Endodermal cell (in vitro differentiated cells): ENCODE measurements around the gene ORMDL2. TPM values are rescaled to one million over a fixed set of nuclear protein-coding genes. Genes with fewer than 3 reads are reported as not detected.

Experiments
- DNase-seq: peaks from one replicate; pipeline ENCODE4 v3.0.0-alpha.2; 2017
- H3K27ac ChIP-seq: 2 replicates; pipeline ENCODE4 v1.5.1; 2013; ENCODE audit warnings: mild to moderate bottlenecking, low read depth, low read length, moderate library complexity
- H3K27me3 ChIP-seq: 2 replicates; pipeline ENCODE4 v1.6.1; 2013; ENCODE audit warnings: mild to moderate bottlenecking, low read length, moderate library complexity; ENCODE audit not compliant: insufficient read depth, control insufficient read depth, poor library complexity, severe bottlenecking
- H3K36me3 ChIP-seq: 2 replicates; pipeline ENCODE4 v1.7.0; 2013; ENCODE audit warnings: mild to moderate bottlenecking, low read length, moderate library complexity; ENCODE audit not compliant: control insufficient read depth, insufficient read depth
- H3K4me1 ChIP-seq: one replicate; pipeline ENCODE4 v1.7.0; 2013; ENCODE audit warnings: low read length; ENCODE audit not compliant: control insufficient read depth, insufficient read depth
- H3K4me3 ChIP-seq: 2 replicates; pipeline ENCODE4 v1.5.1; 2013; ENCODE audit warnings: mild to moderate bottlenecking, low read length, moderate library complexity
- H3K9ac ChIP-seq: 2 replicates; pipeline ENCODE4 v1.6.1; 2013; ENCODE audit warnings: mild to moderate bottlenecking, low read length, moderate library complexity; ENCODE audit not compliant: poor library complexity, severe bottlenecking; ENCODE audit errors: extremely low read depth
- H3K9me3 ChIP-seq: 2 replicates; pipeline ENCODE4 v1.6.1; 2013; ENCODE audit warnings: mild to moderate bottlenecking, low read length, moderate library complexity; ENCODE audit not compliant: control insufficient read depth
- H3K27ac Mint-ChIP-seq: 2 replicates; pipeline ENCODE4 v1.8.0; 2020; ENCODE audit warnings: mixed read lengths
- H3K27me3 Mint-ChIP-seq: 2 replicates; pipeline ENCODE4 v1.8.0; 2021; ENCODE audit warnings: mild to moderate bottlenecking, mixed read lengths; ENCODE audit not compliant: insufficient read depth
- H3K36me3 Mint-ChIP-seq: 2 replicates; pipeline ENCODE4 v1.8.0; 2020; ENCODE audit warnings: low read depth, mixed read lengths
- H3K4me1 Mint-ChIP-seq: 2 replicates; pipeline ENCODE4 v1.8.0; 2020; ENCODE audit warnings: mixed read lengths
- H3K4me3 Mint-ChIP-seq: 2 replicates; pipeline ENCODE4 v1.8.0; 2020; ENCODE audit warnings: mild to moderate bottlenecking, moderate library complexity, mixed read lengths
- H3K9me3 Mint-ChIP-seq: 2 replicates; pipeline ENCODE4 v1.8.0; 2020; ENCODE audit warnings: mild to moderate bottlenecking, mixed read lengths
- WGBS, 2 experiments: methylation state at CpG; one replicate each; pipeline versions ENCODE4 v1.1.5 to v1.1.7; 2013; ENCODE audit warnings: missing lambda C conversion rate in 2 of 2, mixed read lengths in 1 of 2; ENCODE audit not compliant: insufficient coverage in 1 of 2, insufficient read length in 1 of 2; 5-methylcytosine and 5-hydroxymethylcytosine counted together
- total RNA-seq, 2 donors: library from RNA; stranded (reverse); fragmentation: NEBNext Ultra II Directional in 1 of 2; extraction: Animal tissue kit (Norgen Biotek cat#: 25700) in 1 of 2; gene quantifications; 2 replicates in 1 of 2; 3 replicates in 1 of 2; pipeline ENCODE4 v1.2.1, GENCODE V29; 2021
- TF ChIP-seq, protein P1 (sequence below): fragments of 200-600 bp; sonication (generic); conservative IDR thresholded peaks from 2 replicates; pipeline ENCODE4 v1.5.0; 2021; ENCODE audit warnings: antibody characterized with exemption, mild to moderate bottlenecking

ORMDL2 gene
- total RNA-seq, 2 donors from 2014 or later: 43.7 to 57.1 TPM

DNA sequence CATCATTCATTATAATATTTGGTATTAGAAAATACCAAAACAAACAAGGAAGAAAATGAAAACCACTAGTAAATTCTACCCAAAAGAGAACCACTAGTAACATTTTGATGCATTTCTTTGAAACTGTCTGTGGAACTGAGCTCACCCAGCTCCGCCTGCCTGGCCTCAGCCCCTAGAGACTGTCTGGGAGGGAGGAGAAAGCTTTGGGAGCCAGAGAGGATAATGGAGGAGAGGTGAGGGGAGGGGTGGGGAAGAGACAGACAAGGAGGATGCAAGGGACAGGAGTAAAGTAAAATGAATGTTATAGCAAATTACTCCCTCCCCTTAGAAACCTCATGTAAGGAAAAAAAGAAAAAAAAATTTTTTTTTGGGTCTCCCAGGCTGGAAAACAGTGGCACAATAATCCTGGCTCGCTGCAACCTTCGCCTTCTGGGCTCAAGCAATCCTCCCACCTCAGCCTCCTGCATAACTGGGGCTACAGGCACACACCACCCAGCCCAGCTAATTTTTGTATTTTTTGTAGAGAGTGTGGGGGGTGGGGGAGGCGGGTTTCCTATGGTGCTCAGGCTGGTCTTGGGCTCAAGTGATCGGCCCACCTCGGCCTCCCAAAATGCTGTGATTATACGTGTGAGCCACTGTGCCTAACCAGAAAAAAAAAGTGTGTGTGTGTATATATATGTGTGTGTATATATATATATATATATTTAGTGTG, 28.1 kb downstream of the ORMDL2 start:
- peaks cover 18% of the 10 kb centered on the region for H3K4me1 Mint-ChIP-seq
- no peak overlapping the region for H3K4me3 ChIP-seq
- H3K9ac ChIP-seq: no peak overlapping the region
- H3K4me1 ChIP-seq: peaks cover 14% of the 10 kb centered on the region
- H3K27ac ChIP-seq: no peak overlapping the region
- no peak overlapping the region for H3K4me3 Mint-ChIP-seq
- no peaks in the 10 kb centered on the region for H3K9me3 Mint-ChIP-seq
- no peaks in the 10 kb centered on the region for H3K36me3 Mint-ChIP-seq
- DNase-seq: no peak
- TF ChIP-seq, protein P1, sequence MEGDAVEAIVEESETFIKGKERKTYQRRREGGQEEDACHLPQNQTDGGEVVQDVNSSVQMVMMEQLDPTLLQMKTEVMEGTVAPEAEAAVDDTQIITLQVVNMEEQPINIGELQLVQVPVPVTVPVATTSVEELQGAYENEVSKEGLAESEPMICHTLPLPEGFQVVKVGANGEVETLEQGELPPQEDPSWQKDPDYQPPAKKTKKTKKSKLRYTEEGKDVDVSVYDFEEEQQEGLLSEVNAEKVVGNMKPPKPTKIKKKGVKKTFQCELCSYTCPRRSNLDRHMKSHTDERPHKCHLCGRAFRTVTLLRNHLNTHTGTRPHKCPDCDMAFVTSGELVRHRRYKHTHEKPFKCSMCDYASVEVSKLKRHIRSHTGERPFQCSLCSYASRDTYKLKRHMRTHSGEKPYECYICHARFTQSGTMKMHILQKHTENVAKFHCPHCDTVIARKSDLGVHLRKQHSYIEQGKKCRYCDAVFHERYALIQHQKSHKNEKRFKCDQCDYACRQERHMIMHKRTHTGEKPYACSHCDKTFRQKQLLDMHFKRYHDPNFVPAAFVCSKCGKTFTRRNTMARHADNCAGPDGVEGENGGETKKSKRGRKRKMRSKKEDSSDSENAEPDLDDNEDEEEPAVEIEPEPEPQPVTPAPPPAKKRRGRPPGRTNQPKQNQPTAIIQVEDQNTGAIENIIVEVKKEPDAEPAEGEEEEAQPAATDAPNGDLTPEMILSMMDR: no peak
- WGBS, 2 experiments: 93% methylated on average over 3 to 7 of the region's 7 CpGs
- H3K9me3 ChIP-seq: no peaks in the 10 kb centered on the region
- H3K27me3 Mint-ChIP-seq: peaks cover 4% of the 10 kb centered on the region
- no peaks in the 10 kb centered on the region for H3K36me3 ChIP-seq
- no peak overlapping the region for H3K27ac Mint-ChIP-seq
- no peaks in the 10 kb centered on the region for H3K27me3 ChIP-seq

DNA sequence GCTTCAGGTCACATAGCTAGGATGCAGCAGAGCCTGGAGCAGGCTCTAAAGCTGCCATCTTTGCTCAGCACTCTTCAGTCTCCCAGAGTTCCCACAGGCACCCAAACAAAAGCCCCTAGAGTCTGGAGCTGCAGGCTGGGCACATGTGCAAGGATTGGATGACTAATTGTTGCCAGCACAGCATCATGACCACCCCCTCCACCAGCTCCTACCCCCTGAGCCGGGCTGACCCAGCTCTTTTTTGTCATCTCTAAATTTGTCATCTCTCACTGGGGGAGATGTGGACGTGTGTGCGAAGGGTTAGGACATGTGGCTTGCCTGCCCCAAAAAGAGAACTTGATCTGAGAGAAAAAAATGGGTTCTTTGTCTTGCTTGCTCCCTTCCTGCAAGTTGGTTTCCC, 29.2 kb downstream of the ORMDL2 start:
- DNase-seq: no peak
- no peaks in the 10 kb centered on the region for H3K36me3 ChIP-seq
- TF ChIP-seq, protein P1: no peak
- H3K27ac Mint-ChIP-seq: no peak overlapping the region
- no peaks in the 10 kb centered on the region for H3K9me3 ChIP-seq
- WGBS, 2 experiments: 87% methylated on average over 3 of the region's 3 CpGs; no CpG with 5 or more reads in 1 of the 2 experiments
- no peak overlapping the region for H3K4me3 ChIP-seq
- no peaks in the 10 kb centered on the region for H3K9me3 Mint-ChIP-seq
- H3K9ac ChIP-seq: no peak overlapping the region
- peaks cover 14% of the 10 kb centered on the region for H3K4me1 ChIP-seq
- H3K27me3 ChIP-seq: no peaks in the 10 kb centered on the region
- H3K4me1 Mint-ChIP-seq: peaks cover 19% of the 10 kb centered on the region
- H3K4me3 Mint-ChIP-seq: no peak overlapping the region
- no peaks in the 10 kb centered on the region for H3K36me3 Mint-ChIP-seq
- H3K27ac ChIP-seq: no peak overlapping the region
- H3K27me3 Mint-ChIP-seq: peaks cover 6% of the 10 kb centered on the region

DNA sequence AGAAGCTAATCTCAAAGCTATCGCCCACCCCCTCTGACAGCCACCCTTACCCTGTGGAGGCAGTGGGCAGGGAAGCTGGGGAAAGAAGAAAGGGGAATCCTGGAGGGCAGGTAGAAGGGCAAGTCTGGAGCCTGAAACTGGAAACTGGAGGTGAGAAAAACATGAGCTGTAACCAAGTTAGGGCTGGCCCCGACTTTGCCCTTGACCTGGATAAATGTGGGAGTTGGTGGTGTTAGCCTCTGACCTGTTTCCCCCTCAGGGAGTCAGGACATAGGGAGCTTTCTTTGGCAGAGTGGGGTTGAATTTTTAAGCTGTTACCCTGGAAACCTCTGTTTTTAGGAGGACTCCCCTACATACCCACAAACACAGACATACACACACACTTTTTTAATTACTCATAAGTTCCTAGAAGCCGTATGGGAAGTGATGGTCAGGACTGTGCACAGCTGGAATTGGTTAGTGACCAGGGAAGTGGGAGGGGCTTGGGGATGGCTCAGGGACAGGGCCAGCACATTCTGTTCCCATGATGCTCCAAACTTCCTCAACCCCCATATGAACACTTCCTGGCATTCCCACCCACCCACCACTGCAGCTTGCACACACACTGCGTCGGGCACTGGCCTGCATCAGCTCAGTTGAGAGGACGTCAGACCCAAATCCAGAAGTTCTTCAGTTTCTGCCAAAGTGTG, 29.9 kb downstream of the ORMDL2 start:
- Mint-ChIP-seq H3K9me3 (no peaks in the 10 kb centered on the region), H3K27me3 (peaks cover 8% of the 10 kb centered on the region), H3K4me1 (peaks cover 13% of the 10 kb centered on the region), H3K4me3 (no peak overlapping the region), H3K27ac (no peak overlapping the region), H3K36me3 (no peaks in the 10 kb centered on the region)
- 90 to 92% methylated on average over 2 to 6 of the region's 6 CpGs for WGBS, 2 experiments
- TF ChIP-seq, protein P1: no peak
- no peaks in the 10 kb centered on the region for H3K9me3 ChIP-seq
- H3K27me3 ChIP-seq: no peaks in the 10 kb centered on the region
- H3K9ac ChIP-seq: no peak overlapping the region
- H3K27ac ChIP-seq: no peak overlapping the region
- DNase-seq: no peak
- H3K36me3 ChIP-seq: no peaks in the 10 kb centered on the region
- H3K4me3 ChIP-seq: no peak overlapping the region
- H3K4me1 ChIP-seq: peaks cover 11% of the 10 kb centered on the region
